Endodermal cell (in vitro differentiated cells): ENCODE measurements around the gene MINDY4. TPM values are rescaled to one million over a fixed set of nuclear protein-coding genes. Genes with fewer than 3 reads are reported as not detected.

Source experiments
- DNase-seq: peaks from one replicate; pipeline ENCODE4 v3.0.0-alpha.2; 2017
- H3K27ac ChIP-seq: 2 replicates; pipeline ENCODE4 v1.5.1; 2013; ENCODE audit warnings: mild to moderate bottlenecking, low read depth, low read length, moderate library complexity
- H3K27me3 ChIP-seq: 2 replicates; pipeline ENCODE4 v1.6.1; 2013; ENCODE audit warnings: mild to moderate bottlenecking, low read length, moderate library complexity; ENCODE audit not compliant: insufficient read depth, control insufficient read depth, poor library complexity, severe bottlenecking
- H3K36me3 ChIP-seq: 2 replicates; pipeline ENCODE4 v1.7.0; 2013; ENCODE audit warnings: mild to moderate bottlenecking, low read length, moderate library complexity; ENCODE audit not compliant: control insufficient read depth, insufficient read depth
- H3K4me1 ChIP-seq: one replicate; pipeline ENCODE4 v1.7.0; 2013; ENCODE audit warnings: low read length; ENCODE audit not compliant: control insufficient read depth, insufficient read depth
- H3K4me3 ChIP-seq: 2 replicates; pipeline ENCODE4 v1.5.1; 2013; ENCODE audit warnings: mild to moderate bottlenecking, low read length, moderate library complexity
- H3K9ac ChIP-seq: 2 replicates; pipeline ENCODE4 v1.6.1; 2013; ENCODE audit warnings: mild to moderate bottlenecking, low read length, moderate library complexity; ENCODE audit not compliant: poor library complexity, severe bottlenecking; ENCODE audit errors: extremely low read depth
- H3K9me3 ChIP-seq: 2 replicates; pipeline ENCODE4 v1.6.1; 2013; ENCODE audit warnings: mild to moderate bottlenecking, low read length, moderate library complexity; ENCODE audit not compliant: control insufficient read depth
- H3K27ac Mint-ChIP-seq: 2 replicates; pipeline ENCODE4 v1.8.0; 2020; ENCODE audit warnings: mixed read lengths
- H3K27me3 Mint-ChIP-seq: 2 replicates; pipeline ENCODE4 v1.8.0; 2021; ENCODE audit warnings: mild to moderate bottlenecking, mixed read lengths; ENCODE audit not compliant: insufficient read depth
- H3K36me3 Mint-ChIP-seq: 2 replicates; pipeline ENCODE4 v1.8.0; 2020; ENCODE audit warnings: low read depth, mixed read lengths
- H3K4me1 Mint-ChIP-seq: 2 replicates; pipeline ENCODE4 v1.8.0; 2020; ENCODE audit warnings: mixed read lengths
- H3K4me3 Mint-ChIP-seq: 2 replicates; pipeline ENCODE4 v1.8.0; 2020; ENCODE audit warnings: mild to moderate bottlenecking, moderate library complexity, mixed read lengths
- H3K9me3 Mint-ChIP-seq: 2 replicates; pipeline ENCODE4 v1.8.0; 2020; ENCODE audit warnings: mild to moderate bottlenecking, mixed read lengths
- WGBS, 2 experiments: methylation state at CpG; one replicate each; pipeline versions ENCODE4 v1.1.5 to v1.1.7; 2013; ENCODE audit warnings: missing lambda C conversion rate in 2 of 2, mixed read lengths in 1 of 2; ENCODE audit not compliant: insufficient coverage in 1 of 2, insufficient read length in 1 of 2; 5-methylcytosine and 5-hydroxymethylcytosine counted together
- total RNA-seq, 2 donors: library from RNA; stranded (reverse); fragmentation: NEBNext Ultra II Directional in 1 of 2; extraction: Animal tissue kit (Norgen Biotek cat#: 25700) in 1 of 2; gene quantifications; 2 replicates in 1 of 2; 3 replicates in 1 of 2; pipeline ENCODE4 v1.2.1, GENCODE V29; 2021
- TF ChIP-seq, protein P1 (sequence below): fragments of 200-600 bp; sonication (generic); conservative IDR thresholded peaks from 2 replicates; pipeline ENCODE4 v1.5.0; 2021; ENCODE audit warnings: antibody characterized with exemption, mild to moderate bottlenecking

The MINDY4 gene
- total RNA-seq, 2 donors from 2014 or later, result 7.2 to 8.1 TPM

DNA sequence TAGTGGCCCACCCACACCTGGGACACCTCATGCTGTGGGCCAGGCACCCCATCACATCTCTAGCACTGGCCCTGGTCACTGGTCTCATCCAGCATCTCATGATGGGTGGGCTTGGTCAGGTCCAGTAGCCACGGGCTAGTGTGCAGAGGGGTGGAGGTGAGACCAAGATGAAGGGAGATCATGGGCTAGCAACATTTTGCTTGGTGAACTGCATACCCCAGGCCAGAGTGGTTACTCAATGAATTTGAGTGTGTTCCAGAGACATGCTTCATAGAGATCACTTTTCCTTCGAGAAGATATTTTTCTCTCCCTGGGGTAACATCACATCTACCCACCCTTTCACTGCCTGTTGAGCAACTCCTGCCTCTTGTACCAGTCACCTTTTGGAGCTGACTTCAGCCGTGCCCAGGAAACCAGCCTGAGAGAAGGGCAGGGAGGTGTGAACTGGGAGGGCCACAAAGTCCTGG is 44.2 kb downstream of the MINDY4 start:
- Histone ChIP-seq H3K9me3 (peaks cover 6% of the 10 kb centered on the region), H3K27me3 (no peaks in the 10 kb centered on the region), H3K27ac (no peak overlapping the region), H3K36me3 (no peaks in the 10 kb centered on the region), H3K4me3 (no peak overlapping the region), H3K9ac (no peak overlapping the region), H3K4me1 (no peaks in the 10 kb centered on the region)
- Mint-ChIP-seq H3K4me3 (no peak overlapping the region), H3K4me1 (peaks cover 3% of the 10 kb centered on the region), H3K27me3 (no peaks in the 10 kb centered on the region), H3K27ac (no peak overlapping the region), H3K36me3 (peaks cover 9% of the 10 kb centered on the region), H3K9me3 (peaks cover 12% of the 10 kb centered on the region)
- 92 to 93% methylated on average over 2 to 3 of the region's 3 CpGs for WGBS, 2 experiments
- TF ChIP-seq, protein P1, sequence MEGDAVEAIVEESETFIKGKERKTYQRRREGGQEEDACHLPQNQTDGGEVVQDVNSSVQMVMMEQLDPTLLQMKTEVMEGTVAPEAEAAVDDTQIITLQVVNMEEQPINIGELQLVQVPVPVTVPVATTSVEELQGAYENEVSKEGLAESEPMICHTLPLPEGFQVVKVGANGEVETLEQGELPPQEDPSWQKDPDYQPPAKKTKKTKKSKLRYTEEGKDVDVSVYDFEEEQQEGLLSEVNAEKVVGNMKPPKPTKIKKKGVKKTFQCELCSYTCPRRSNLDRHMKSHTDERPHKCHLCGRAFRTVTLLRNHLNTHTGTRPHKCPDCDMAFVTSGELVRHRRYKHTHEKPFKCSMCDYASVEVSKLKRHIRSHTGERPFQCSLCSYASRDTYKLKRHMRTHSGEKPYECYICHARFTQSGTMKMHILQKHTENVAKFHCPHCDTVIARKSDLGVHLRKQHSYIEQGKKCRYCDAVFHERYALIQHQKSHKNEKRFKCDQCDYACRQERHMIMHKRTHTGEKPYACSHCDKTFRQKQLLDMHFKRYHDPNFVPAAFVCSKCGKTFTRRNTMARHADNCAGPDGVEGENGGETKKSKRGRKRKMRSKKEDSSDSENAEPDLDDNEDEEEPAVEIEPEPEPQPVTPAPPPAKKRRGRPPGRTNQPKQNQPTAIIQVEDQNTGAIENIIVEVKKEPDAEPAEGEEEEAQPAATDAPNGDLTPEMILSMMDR, result no peak
- no peak for DNase-seq

DNA sequence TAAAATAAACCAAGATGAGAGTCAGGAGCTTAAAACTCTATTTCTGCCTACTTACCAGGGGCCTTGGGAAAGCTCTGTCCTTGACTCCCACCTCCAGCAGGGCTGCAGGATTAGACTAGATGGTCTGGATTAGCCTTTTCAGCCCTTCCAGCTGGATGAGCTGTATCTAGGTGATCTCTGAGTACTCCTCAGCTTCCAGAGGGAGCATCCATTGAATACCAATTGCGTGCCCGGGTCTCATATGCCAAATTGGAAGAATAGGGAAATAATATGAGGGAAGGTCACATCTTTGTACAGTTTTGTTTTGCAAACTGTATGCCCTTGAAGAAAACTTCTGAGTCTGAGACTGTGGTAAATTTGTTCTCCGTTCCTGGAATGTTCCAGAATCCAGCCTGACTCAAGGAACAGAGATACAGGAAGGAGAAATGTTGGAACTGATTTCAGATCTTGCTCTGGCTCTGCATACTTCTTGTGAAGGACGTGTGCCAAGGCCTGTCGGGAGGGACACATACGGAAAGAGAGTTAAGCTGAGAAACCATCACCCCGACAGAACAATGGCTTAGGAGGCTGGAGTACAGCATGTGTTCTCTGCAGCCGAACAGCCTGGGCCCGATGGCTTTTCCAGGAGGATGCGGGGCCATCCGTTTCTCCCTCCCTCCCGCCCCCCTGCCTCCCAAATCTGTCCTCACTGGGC is 44.9 kb downstream of the MINDY4 start:
- H3K4me1 ChIP-seq, result no peaks in the 10 kb centered on the region
- H3K36me3 ChIP-seq, result no peaks in the 10 kb centered on the region
- no peak for DNase-seq
- Mint-ChIP-seq H3K36me3 (peaks cover 6% of the 10 kb centered on the region), H3K4me1 (peaks cover 3% of the 10 kb centered on the region), H3K4me3 (no peak overlapping the region), H3K27me3 (no peaks in the 10 kb centered on the region), H3K27ac (no peak overlapping the region), H3K9me3 (peaks cover 10% of the 10 kb centered on the region)
- TF ChIP-seq, protein P1, result no peak
- no peak overlapping the region for H3K4me3 ChIP-seq
- 91 to 97% methylated on average over 6 to 12 of the region's 12 CpGs for WGBS, 2 experiments
- no peaks in the 10 kb centered on the region for H3K27me3 ChIP-seq
- no peak overlapping the region for H3K27ac ChIP-seq
- H3K9me3 ChIP-seq, result peaks cover 4% of the 10 kb centered on the region
- no peak overlapping the region for H3K9ac ChIP-seq

DNA sequence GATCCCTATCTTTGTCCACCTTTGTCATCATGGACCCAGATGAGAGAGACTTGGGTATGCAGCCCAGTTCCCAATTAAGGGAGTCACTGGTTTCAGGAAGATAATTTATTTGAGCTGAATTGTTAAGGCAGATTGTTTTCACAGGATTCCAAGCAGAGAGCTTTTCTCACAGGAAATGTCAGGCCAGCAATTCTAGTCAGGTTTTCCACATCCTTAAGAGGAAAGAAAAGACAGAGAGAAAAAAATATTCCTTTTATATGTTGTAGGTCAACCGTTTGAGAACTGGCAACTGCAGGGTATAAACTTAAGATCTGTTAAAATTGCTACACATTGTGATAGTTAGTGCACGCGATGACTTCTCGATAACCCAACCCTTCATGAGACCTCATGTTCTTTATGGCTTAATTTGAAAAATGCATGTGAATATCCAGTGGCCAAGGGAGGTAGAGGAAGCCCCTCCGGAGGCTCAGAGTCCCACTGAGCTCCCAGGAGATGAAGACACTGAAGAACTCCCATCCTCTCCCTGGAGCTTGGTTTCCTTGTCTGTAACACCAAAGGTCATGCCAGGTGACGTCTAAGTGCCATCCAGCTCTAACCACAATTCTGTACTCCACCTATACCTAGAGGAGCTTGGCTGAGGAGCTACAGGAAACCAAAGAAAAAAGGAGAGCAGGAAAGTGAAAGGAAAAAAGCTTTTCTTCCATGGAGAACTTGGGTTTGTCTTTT is 45.6 kb downstream of the MINDY4 start:
- no peaks in the 10 kb centered on the region for H3K9me3 ChIP-seq
- Mint-ChIP-seq H3K4me3 (no peak overlapping the region), H3K9me3 (peaks cover 3% of the 10 kb centered on the region), H3K36me3 (no peaks in the 10 kb centered on the region), H3K4me1 (peaks cover 3% of the 10 kb centered on the region), H3K27me3 (no peaks in the 10 kb centered on the region), H3K27ac (no peak overlapping the region)
- WGBS, 2 experiments, result 93 to 97% methylated on average over 4 to 6 of the region's 6 CpGs
- no peak overlapping the region for H3K4me3 ChIP-seq
- H3K27me3 ChIP-seq, result no peaks in the 10 kb centered on the region
- TF ChIP-seq, protein P1, result no peak
- no peaks in the 10 kb centered on the region for H3K36me3 ChIP-seq
- H3K9ac ChIP-seq, result no peak overlapping the region
- H3K4me1 ChIP-seq, result no peaks in the 10 kb centered on the region
- H3K27ac ChIP-seq, result no peak overlapping the region
- DNase-seq, result no peak
